GM19193 (cell line): Measurements from ENCODE around the gene SHANK3.

Experiments
- POLR2A ChIP-seq: IDR thresholded peaks from 4 replicates; pipeline ENCODE4 v1.6.1; 2011; ENCODE audit not compliant: insufficient read depth, insufficient read length; ENCODE audit errors: extremely low read depth

Gene SHANK3

GRCh38 chr22:50713008-50713385 is 40.4 kb downstream of the SHANK3 start:
- no peak for TF ChIP-seq POLR2A

GRCh38 chr22:50713571-50714056 is 41.0 kb downstream of the SHANK3 start:
- TF ChIP-seq POLR2A, result no peak

- TF ChIP-seq POLR2A, result no peak
Measured at GRCh38 chr22:50714150-50714549, 41.5 kb downstream of the SHANK3 start.

- no peak for TF ChIP-seq POLR2A
Measured at GRCh38 chr22:50714631-50715179, 42.1 kb downstream of the SHANK3 start.

- TF ChIP-seq POLR2A, result no peak
Measured at GRCh38 chr22:50715250-50715649, 42.6 kb downstream of the SHANK3 start.

GRCh38 chr22:50715776-50716175 is 43.2 kb downstream of the SHANK3 start:
- no peak for TF ChIP-seq POLR2A

GRCh38 chr22:50716290-50717024 is 43.8 kb downstream of the SHANK3 start:
- no peak for TF ChIP-seq POLR2A

- TF ChIP-seq POLR2A, result no peak
Measured at GRCh38 chr22:50717709-50718351, 45.2 kb downstream of the SHANK3 start.

- TF ChIP-seq POLR2A, result no peak
Measured at GRCh38 chr22:50718352-50718709, 45.7 kb downstream of the SHANK3 start.

GRCh38 chr22:50719814-50720300 is 47.2 kb downstream of the SHANK3 start:
- TF ChIP-seq POLR2A, result no peak

- TF ChIP-seq POLR2A, result no peak
Measured at GRCh38 chr22:50720301-50721256, 48.0 kb downstream of the SHANK3 start.

- TF ChIP-seq POLR2A, result no peak
Measured at GRCh38 chr22:50721257-50721844, 48.7 kb downstream of the SHANK3 start.

GRCh38 chr22:50722048-50722701 is 49.6 kb downstream of the SHANK3 start:
- no peak for TF ChIP-seq POLR2A
